HCT116 (cell line): ENCODE measurements around the gene CPT1A. TPM values are rescaled to one million over a fixed set of nuclear protein-coding genes. Genes with fewer than 3 reads are reported as not detected.

Experiments
- ATAC-seq: fragments of 200-7000 bp; cut with Tn5 transposase; 2 replicates; pipeline ENCODE4 v1.9.1; 2020; ENCODE audit warnings: mild to moderate bottlenecking, moderate library complexity
- BruUV-seq: library from RNA; stranded (reverse); fragments of 400-500 nt; replicated peaks from 2 replicates; lab custom pipeline; 2021; lab: Mats Ljungman, UMichigan
- CTCF ChIA-PET: fragments of 300-600 bp; sonication (Branson Sonifier 250); formaldehyde crosslinking; loops from one replicate; lab custom pipeline; 2021; ENCODE audit warnings: antibody characterized with exemption; lab: Charles Lee
- POLR2A ChIA-PET: fragments of 300-600, 350-600 bp; sonication (Branson Sonifier 250); formaldehyde crosslinking; loops from one replicate; lab custom pipeline; 2021; ENCODE audit warnings: antibody characterized with exemption; lab: Charles Lee
- RAD21 ChIA-PET, 2 experiments: fragments of 300-600 bp; sonication (Branson Sonifier 250); formaldehyde crosslinking; loops; one replicate each; lab custom pipeline; 2023; ENCODE audit warnings: low total read pairs in 2 of 2; ENCODE audit not compliant: uncharacterized antibody in 2 of 2, unreplicated experiment in 2 of 2, low non-redundant PET in 1 of 2; lab: Charles Lee
- DNase-seq: peaks from one replicate; pipeline ENCODE4 v3.0.0-alpha.2; 2010; ENCODE audit warnings: low read depth, low spot score
- H2AFZ ChIP-seq: fragments of 200-600 bp; shearing (Covaris generic), sonication (generic); 2 replicates; pipeline ENCODE4 v1.6.1; 2017; ENCODE audit warnings: low read depth, mixed run types, mixed read lengths, antibody characterized with exemption, low read length; ENCODE audit not compliant: poor library complexity, severe bottlenecking
- H3K27ac ChIP-seq: 2 replicates; pipeline ENCODE4 v1.5.1; 2012; ENCODE audit warnings: low read depth, low read length
- H3K27me3 ChIP-seq: fragments of 200-600 bp; sonication (generic); 2 replicates; pipeline ENCODE4 v1.6.1; 2016; ENCODE audit warnings: mixed run types, low read length, mixed read lengths; ENCODE audit not compliant: insufficient read depth
- H3K36me3 ChIP-seq, 2 experiments: fragments of 200-500 bp in 1 of 2; fragments of 200-600 bp in 1 of 2; sonication (Bioruptor generic) in 1 of 2; sonication (generic) in 1 of 2; 2 replicates each; pipeline versions ENCODE4 v1.5.1 to v1.6.1; 2014 to 2016; ENCODE audit warnings: low read length in 2 of 2, inconsistent platforms in 1 of 2, mixed read lengths in 1 of 2, mixed run types in 1 of 2; ENCODE audit not compliant: insufficient read depth in 2 of 2, control insufficient read depth in 1 of 2
- H3K4me1 ChIP-seq, 2 experiments: fragments of 200-600 bp in 1 of 2; sonication (generic) in 1 of 2; 2 replicates each; pipeline versions ENCODE4 v1.5.1 to v1.6.1; 2012 to 2017; ENCODE audit warnings: low read length in 2 of 2, inconsistent platforms in 1 of 2, mild to moderate bottlenecking in 1 of 2, mixed read lengths in 1 of 2, mixed run types in 1 of 2, moderate library complexity in 1 of 2; ENCODE audit not compliant: insufficient read depth in 2 of 2, control insufficient read depth in 1 of 2
- H3K4me2 ChIP-seq: fragments of 200-600 bp; sonication (generic); 2 replicates; pipeline ENCODE4 v1.6.1; 2017; ENCODE audit warnings: mixed run types, low read length, mixed read lengths
- H3K4me3 ChIP-seq, 2 experiments: fragments of 200-600 bp in 1 of 2; sonication (generic) in 1 of 2; replicated peaks in 1 of 2; 2 replicates each; pipeline ENCODE4 v1.5.1; 2011 to 2016; ENCODE audit warnings: low read length in 2 of 2, control low read depth in 1 of 2, low read depth in 1 of 2, mild to moderate bottlenecking in 1 of 2, mixed read lengths in 1 of 2, mixed run types in 1 of 2
- H3K79me2 ChIP-seq: fragments of 200-600 bp; sonication (generic); 2 replicates; pipeline ENCODE4 v1.6.1; 2017; ENCODE audit warnings: mild to moderate bottlenecking, mixed run types, low read length, moderate library complexity, mixed read lengths; ENCODE audit not compliant: insufficient read depth
- H3K9ac ChIP-seq: fragments of 200-600 bp; sonication (generic); 2 replicates; pipeline ENCODE4 v1.6.1; 2016; ENCODE audit warnings: low read length, mixed read lengths
- H3K9me2 ChIP-seq: fragments of 200-600 bp; sonication (generic), shearing (Covaris generic); 2 replicates; pipeline ENCODE4 v1.6.1; 2017; ENCODE audit warnings: mixed run types, mild to moderate bottlenecking, moderate library complexity; ENCODE audit not compliant: insufficient read depth
- H3K9me3 ChIP-seq, 2 experiments: fragments of 200-500 bp in 1 of 2; fragments of 200-600 bp in 1 of 2; sonication (Bioruptor generic) in 1 of 2; sonication (generic) in 1 of 2; 2 replicates each; pipeline ENCODE4 v1.6.1; 2014 to 2017; ENCODE audit warnings: low read length in 2 of 2, mixed read lengths in 2 of 2, inconsistent platforms in 1 of 2, low read depth in 1 of 2, mild to moderate bottlenecking in 1 of 2, mixed run types in 1 of 2, moderate library complexity in 1 of 2; ENCODE audit not compliant: control insufficient read depth in 1 of 2, insufficient read depth in 1 of 2
- H4K20me1 ChIP-seq: fragments of 200-600 bp; sonication (generic), shearing (Covaris generic); 2 replicates; pipeline ENCODE4 v1.6.1; 2017; ENCODE audit warnings: mixed run types, mild to moderate bottlenecking, moderate library complexity; ENCODE audit not compliant: insufficient read depth
- ATF3 ChIP-seq: IDR thresholded peaks from 2 replicates; pipeline ENCODE4 v1.6.1; 2012
- EZH2phosphoT487 ChIP-seq: fragments of 200-600 bp; IDR thresholded peaks from 2 replicates; pipeline ENCODE4 v1.6.1; 2018; ENCODE audit warnings: antibody characterized with exemption, borderline replicate concordance
- JUND ChIP-seq: IDR thresholded peaks from 2 replicates; pipeline ENCODE4 v1.6.1; 2012
- RAD21 ChIP-seq: IDR thresholded peaks from 2 replicates; pipeline ENCODE4 v1.6.1; 2012; ENCODE audit warnings: low read depth, mild to moderate bottlenecking
- SIN3A ChIP-seq: IDR thresholded peaks from 2 replicates; pipeline ENCODE4 v1.6.1; 2012; ENCODE audit warnings: low read depth
- SP1 ChIP-seq: IDR thresholded peaks from 2 replicates; pipeline ENCODE4 v1.6.1; 2012; ENCODE audit warnings: low read depth
- SRF ChIP-seq: IDR thresholded peaks from 2 replicates; pipeline ENCODE4 v1.6.1; 2012; ENCODE audit warnings: low read depth
- TCF7L2 ChIP-seq: IDR thresholded peaks from 2 replicates; pipeline ENCODE4 v1.7.0; 2011; ENCODE audit warnings: borderline replicate concordance, inconsistent platforms; ENCODE audit not compliant: insufficient read depth, insufficient read length; ENCODE audit errors: extremely low read depth
- YY1 ChIP-seq: IDR thresholded peaks from 2 replicates; pipeline ENCODE4 v1.6.1; 2011; ENCODE audit warnings: low read length, low read depth, moderate library complexity, mild to moderate bottlenecking; ENCODE audit not compliant: insufficient replicate concordance; ENCODE audit errors: extremely low read depth
- ZFX ChIP-seq: fragments of 450-650 bp; IDR thresholded peaks from 2 replicates; pipeline ENCODE4 v1.6.1; 2017
- ZNF274 ChIP-seq: fragments of 200-500 bp; sonication (Bioruptor generic); IDR thresholded peaks from 2 replicates; pipeline ENCODE4 v1.6.1; 2014; ENCODE audit warnings: mild to moderate bottlenecking, low read depth, low read length, inconsistent platforms
- intact Hi-C: fragments of 100-400 bp; cut with micrococcal nuclease; formaldehyde crosslinking; loops from 2 replicates; pipeline ENCODE4 v1.10.0; 2022
- total RNA-seq: library from RNA; stranded (reverse); gene quantifications from one replicate; pipeline ENCODE4 v1.2.1, GENCODE V29; 2021; ENCODE audit not compliant: unreplicated experiment
- TF ChIP-seq, protein P1 (sequence below): IDR thresholded peaks from 2 replicates; pipeline ENCODE4 v1.6.1; 2012
- TF ChIP-seq, protein P2 (sequence below), 3 experiments: fragments of 200-600 bp in 1 of 3; sonication (generic) in 1 of 3; IDR thresholded peaks in 2 of 3; conservative IDR thresholded peaks in 1 of 3; 2 replicates each; pipeline ENCODE4 v1.5.1; 2012 to 2017; ENCODE audit warnings: low read depth in 2 of 3, low read length in 2 of 3, antibody characterized with exemption in 1 of 3, borderline replicate concordance in 1 of 3, control low read depth in 1 of 3, mild to moderate bottlenecking in 1 of 3, mixed read lengths in 1 of 3, mixed run types in 1 of 3, moderate library complexity in 1 of 3; ENCODE audit not compliant: insufficient read depth in 1 of 3

CPT1A gene
- total RNA-seq, 1 experiment from 2014 or later = 54.4 TPM

- no peak overlapping the region for H3K9ac ChIP-seq
- H3K4me1 ChIP-seq = peaks cover 0 to 3% of the 10 kb centered on the region in 2 experiments; a peak in 1 of 4 replicates
- no peak for ATAC-seq
- POLR2A ChIA-PET = no interaction called here
- H2AFZ ChIP-seq = no peak overlapping the region
- CTCF ChIA-PET = no interaction called here
- RAD21 ChIA-PET = no interaction called here
- H3K9me3 ChIP-seq = no peaks in the 10 kb centered on the region
- BruUV-seq = no TSS peak
- H4K20me1 ChIP-seq = no peaks in the 10 kb centered on the region
- intact Hi-C loops = no loop called here
- H3K9me2 ChIP-seq = no peaks in the 10 kb centered on the region
- no peak for DNase-seq
- no peak overlapping the region for H3K27ac ChIP-seq
- no peaks in the 10 kb centered on the region for H3K79me2 ChIP-seq
- H3K4me2 ChIP-seq = no peak overlapping the region
- H3K36me3 ChIP-seq = peaks cover 0 to 14% of the 10 kb centered on the region in 2 experiments; a peak in 2 of 4 replicates
- no peaks in the 10 kb centered on the region for H3K27me3 ChIP-seq
- no peak overlapping the region for H3K4me3 ChIP-seq
- TF ChIP-seq ZFX (no peak), JUND (no peak), RAD21 (no peak), ZNF274 (no peak), EZH2phosphoT487 (no peak), ATF3 (no peak), YY1 (no peak), SRF (no peak), SIN3A (no peak), TCF7L2 (no peak), SP1 (no peak)
- TF ChIP-seq, protein P1, sequence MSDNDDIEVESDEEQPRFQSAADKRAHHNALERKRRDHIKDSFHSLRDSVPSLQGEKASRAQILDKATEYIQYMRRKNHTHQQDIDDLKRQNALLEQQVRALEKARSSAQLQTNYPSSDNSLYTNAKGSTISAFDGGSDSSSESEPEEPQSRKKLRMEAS = no peak
- TF ChIP-seq, protein P2, sequence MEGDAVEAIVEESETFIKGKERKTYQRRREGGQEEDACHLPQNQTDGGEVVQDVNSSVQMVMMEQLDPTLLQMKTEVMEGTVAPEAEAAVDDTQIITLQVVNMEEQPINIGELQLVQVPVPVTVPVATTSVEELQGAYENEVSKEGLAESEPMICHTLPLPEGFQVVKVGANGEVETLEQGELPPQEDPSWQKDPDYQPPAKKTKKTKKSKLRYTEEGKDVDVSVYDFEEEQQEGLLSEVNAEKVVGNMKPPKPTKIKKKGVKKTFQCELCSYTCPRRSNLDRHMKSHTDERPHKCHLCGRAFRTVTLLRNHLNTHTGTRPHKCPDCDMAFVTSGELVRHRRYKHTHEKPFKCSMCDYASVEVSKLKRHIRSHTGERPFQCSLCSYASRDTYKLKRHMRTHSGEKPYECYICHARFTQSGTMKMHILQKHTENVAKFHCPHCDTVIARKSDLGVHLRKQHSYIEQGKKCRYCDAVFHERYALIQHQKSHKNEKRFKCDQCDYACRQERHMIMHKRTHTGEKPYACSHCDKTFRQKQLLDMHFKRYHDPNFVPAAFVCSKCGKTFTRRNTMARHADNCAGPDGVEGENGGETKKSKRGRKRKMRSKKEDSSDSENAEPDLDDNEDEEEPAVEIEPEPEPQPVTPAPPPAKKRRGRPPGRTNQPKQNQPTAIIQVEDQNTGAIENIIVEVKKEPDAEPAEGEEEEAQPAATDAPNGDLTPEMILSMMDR (IDR thresholded peaks at IDR 0.05 in 2 of 3, conservative IDR thresholded peaks at IDR 0.05 in 1 of 3; ENCODE audit: borderline replicate concordance in 1 of 3, insufficient read depth in 1 of 3, low read depth in 2 of 3, low read length in 2 of 3) = no peak
Observed at GRCh38 chr11:68748061-68748460, 93.7 kb downstream of the CPT1A start.
